HG02623 (cell line): ENCODE data around the gene KSR1.

Experiments used
- ATAC-seq: cut with Tn5 transposase; IDR thresholded peaks from one replicate; pipeline ENCODE4 v1.9.1; 2021; ENCODE audit warnings: moderate library complexity; ENCODE audit not compliant: unreplicated experiment

The KSR1 gene

DNA sequence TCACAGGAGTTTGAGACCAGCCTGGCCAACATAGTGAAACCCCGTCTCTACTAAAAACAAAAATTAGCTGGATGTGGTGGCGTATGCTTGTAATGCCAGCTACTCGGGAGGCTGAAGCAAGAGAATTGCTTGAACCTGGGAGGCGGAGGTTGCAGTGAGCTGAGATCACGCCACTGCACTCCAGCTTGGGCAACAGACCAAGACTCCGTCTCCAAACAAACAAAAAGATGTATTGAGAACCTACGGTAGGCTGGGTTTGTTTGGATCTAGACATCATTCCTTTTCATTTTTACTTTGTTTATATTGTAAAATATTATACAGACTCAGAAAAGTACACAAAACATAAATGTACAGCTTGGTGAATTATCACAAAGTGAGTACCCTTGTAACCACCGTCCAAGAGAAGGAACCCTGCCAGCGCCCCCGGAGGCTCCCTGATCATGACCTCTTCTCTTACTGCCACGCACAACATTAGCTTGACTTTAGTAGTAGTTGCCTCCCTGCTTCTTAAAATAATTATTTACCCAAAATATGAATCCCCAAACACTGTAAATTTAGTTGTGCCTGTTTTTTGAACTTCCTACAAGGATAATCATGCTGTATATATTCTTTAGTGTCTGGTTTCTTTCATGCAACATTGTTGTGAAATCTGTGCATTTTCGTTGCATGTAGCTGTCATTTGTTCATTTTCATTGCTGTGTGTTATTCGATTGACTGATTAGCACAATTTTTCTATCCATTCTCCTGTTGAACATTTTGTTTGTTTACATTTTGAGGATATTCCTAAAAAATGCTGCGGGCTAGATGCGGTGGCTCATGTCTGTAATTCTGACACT is 56.5 kb downstream of the KSR1 start:
- ATAC-seq, result no peak

DNA sequence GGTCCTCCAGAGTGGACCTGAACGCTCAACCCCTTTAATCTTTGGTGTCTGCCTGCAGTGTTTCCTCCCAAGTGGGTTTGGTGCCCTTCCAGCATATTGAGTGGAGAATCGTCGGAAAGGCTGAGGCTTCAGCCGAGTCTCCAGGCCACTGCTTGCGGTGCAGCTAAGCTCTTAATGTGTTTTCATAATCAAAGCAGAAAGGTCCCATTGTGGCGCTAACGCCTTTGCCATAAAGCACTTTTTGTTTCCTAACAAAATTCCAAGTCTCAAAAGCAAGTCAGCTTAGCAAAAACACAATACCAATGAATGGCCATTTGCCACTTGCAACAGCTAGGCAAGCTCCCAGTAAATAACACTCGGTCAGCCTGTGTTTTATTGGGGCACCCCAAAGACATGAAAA is 57.6 kb downstream of the KSR1 start:
- ATAC-seq, result no peak

- no peak for ATAC-seq
Observed at GRCh38 chr17:27514595-27515413, 58.6 kb downstream of the KSR1 start.

- no peak for ATAC-seq
Observed at GRCh38 chr17:27518048-27518447, 61.8 kb downstream of the KSR1 start.

DNA sequence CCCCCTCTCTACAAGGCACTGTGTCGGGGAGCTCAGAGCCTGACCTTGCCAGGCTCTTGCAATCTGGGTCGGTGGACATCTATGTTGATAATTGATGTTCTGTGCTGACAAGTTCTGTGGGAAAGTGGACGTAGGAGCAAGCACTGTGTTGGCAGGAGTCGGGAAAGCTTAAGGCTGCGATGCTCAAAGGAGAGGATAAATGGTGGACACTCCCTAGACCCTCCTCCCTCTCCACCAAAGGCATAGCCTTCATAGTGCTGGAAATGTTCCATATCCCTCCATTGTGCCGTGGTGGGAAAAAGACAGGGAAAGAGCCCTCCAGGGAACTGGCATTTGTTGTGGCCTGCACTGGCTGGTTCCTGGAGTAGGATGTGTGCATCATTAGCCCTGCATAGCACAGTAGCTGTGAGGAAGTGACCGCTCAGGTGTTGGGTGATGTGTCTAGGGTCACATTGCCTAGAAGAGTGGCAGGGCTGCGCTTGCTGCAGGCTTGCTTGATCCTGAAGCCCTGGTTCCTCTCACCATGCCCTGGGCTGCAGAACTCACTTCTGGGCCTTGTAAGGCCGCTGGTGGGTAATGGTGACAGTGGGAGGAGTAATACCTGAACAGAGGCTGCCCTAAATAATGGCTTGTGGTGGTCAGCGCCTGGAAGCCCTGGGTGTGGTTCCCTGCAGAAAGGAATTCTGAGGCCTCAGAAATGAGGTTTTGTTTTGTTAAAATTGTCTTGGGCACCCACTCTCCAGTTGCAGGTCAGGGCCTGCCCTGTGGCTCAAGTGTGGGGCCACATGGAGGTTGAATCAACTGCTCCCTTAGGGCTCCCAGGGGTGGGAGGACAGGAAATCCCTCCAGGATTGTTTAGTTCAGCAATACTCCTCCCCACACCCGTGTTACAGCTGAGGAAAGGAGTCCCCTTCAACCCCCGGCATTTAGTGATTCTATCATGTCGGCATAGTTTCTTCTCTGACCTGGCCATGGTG is 62.6 kb downstream of the KSR1 start:
- peak; percentile 19 for ATAC-seq

- ATAC-seq, result peak; percentile 69
Observed at GRCh38 chr17:27519550-27519949, 63.3 kb downstream of the KSR1 start.

DNA sequence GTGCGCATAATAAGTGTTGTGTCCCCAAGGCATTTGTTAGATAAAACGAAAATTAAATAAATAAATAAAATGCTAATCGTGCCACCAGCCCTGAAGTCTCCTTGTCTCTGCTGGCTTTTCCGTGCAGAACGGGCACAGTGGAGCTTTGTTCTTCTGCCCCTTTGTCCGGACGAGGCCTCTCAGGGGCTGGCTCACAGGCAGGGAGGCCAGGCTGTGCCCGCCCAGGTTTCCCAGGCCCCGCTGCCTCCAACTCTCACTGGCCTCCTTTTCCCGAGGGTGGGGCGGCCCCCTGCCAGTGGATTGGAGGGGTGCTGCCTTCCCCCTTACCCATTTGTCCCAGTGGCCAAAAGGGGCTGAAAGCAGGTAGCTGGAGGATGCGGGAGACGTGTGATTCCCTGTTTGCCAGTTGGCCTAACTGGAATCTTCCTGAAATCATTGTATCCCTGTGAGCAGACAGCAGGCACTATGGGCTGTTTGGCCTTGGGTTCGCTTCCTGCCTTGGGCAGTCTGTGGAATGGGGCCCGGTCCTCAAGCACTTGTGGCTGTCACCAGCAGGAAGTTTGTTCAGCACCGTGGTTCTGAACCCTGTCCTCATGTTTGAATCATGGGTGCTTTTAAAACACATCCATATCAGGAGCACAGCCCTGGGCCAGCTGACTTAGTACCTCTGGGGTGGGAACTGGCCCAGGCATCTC is 64.4 kb downstream of the KSR1 start:
- no peak for ATAC-seq

DNA sequence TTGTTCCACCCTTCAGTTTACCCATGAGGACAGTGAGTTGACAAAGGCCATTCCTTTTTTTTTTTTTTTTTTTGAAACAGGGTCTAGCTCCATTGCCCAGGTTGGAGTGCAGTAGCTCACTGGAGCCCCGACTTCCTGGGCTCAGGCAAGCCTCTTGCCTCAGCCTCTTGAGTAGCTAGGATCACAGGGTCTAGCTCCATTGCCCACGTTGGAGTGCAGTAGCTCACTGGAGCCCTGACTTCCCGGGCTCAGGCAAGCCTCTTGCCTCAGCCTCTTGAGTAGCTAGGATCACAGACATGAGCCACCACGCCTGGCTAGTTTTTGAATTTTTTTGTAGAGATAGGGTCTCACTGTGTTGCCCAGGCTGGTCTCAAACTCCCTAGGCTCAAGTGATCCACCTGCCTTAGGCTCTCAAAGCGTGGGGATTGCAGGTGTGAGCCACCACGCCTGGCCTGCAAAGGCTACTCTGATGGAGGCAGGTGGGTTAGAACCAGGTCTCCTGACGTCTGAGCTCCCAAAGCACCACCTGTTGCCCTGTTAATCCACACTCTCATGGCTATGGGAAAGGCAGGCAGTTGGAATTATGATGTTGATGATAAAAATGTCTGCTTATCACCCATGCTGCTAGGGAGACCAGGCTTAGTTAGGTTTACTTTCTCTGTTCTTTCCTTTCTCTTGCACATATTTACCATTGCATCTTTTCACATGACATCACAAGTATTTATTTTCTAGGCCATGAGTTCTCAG is 65.2 kb downstream of the KSR1 start:
- ATAC-seq, result no peak

GRCh38 chr17:27522028-27522635 is 65.9 kb downstream of the KSR1 start:
- ATAC-seq, result no peak

DNA sequence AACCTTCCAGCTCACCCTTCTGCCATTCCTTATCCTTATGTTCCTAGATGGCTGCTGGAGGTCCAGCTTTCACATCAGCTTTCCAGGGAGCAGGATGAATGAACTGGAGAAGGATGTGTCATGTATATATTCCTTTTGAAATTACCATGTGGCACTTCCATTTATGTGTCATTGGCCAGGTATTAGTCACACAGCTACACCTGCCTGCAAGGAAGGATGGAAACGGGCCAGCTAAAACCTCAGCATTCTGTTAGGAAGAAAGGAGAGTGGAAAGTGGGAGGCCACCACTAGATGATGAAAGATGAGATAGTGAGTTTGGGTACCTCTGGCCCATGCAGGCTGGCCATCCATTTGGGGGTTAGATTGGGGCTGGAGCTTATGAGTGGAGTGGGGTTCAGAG is 67.5 kb downstream of the KSR1 start:
- no peak for ATAC-seq

DNA sequence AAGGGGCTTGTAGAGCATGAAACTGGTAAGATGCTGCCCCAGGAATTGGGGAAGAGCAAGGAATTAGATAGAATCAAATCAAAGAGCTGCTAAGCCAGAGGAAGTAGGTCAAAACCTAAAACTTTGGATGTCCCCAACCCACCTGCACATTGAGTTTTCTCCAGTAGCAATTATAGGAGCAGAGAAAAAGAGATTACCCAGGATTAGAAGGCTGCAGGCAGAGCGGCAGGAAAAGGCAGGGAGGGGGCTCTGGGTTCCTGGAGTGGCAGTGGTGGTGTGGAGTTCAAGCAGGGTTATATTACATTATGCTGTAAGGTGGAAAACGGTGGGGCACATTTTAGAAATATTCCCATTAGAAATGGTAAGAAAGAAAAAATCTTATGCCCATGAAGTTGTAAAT is 68.3 kb downstream of the KSR1 start:
- ATAC-seq, result no peak

DNA sequence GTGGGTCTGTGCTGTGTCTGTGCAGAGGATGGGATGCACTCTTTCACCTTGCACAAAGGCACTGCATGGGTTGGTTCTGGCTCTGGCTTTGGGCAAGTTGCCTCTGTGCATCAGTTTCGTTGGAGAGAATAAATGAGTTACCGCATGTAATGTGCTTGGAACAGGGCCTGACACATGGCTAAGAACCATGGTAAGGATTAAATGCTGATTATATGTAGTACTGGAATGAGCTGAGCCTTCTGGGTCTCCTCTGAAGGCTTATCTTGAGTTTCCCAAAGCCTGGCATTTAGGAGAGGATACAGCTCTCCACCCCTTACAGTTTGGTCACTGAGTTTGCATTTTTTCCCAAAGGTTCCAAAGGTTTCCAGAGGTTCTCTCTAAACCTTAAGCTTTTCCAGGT is 69.1 kb downstream of the KSR1 start:
- ATAC-seq, result no peak

GRCh38 chr17:27525836-27526603 is 69.8 kb downstream of the KSR1 start:
- no peak for ATAC-seq

DNA sequence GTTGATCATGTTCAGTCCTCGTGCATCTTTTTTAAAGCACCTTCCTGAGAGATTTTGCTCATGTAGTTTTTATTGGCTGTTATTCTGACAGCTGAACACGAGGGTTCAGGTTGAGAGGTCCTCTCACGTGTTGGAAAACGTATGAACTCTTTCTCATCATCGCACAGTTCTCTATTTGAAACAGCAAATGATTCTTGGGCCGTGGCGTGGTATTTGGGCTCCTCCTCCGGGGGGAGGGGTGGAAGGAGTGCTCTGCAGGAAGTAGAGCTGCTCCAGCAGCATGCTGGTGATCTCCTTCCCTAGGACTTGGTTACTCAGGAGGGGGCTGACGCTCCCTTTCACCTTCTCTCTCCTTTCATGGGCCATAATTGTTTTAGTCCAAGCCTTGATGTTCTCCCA is 70.4 kb downstream of the KSR1 start:
- peak; percentile 63 for ATAC-seq

- ATAC-seq, result no peak
Observed at GRCh38 chr17:27529230-27529796, 73.1 kb downstream of the KSR1 start.

GRCh38 chr17:27530764-27531391 is 74.6 kb downstream of the KSR1 start:
- no peak for ATAC-seq

DNA sequence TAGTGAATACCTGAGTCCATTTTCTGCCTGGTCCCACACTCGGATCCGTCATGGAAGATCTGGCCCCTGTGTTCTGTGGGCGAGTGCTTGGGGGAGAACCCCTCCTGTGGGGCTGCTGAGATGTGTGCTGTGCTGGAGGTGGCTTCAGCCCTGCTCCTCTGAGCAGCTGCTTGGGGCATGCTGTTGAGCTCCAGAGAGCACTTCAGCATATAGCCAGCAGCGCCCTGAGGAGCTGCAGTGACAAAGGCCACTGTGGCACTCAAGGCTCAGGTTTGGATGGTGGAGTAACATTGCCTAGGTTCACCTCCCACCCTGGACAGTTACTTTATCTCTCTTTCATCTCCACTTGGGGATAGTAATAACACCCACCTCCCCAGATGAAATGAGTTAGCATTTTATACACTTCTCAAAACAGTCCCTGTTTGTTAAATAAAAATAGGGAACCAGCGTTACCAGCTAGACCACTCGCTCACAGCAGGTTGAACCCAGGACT is 75.3 kb downstream of the KSR1 start:
- ATAC-seq, result no peak
